Tibial nerve (tissue), 4 donors: ENCODE measurements around the gene DNAH10.

ENCODE experiments used
- CTCF ChIP-seq, 5 experiments: fragments of 200-600 bp in 3 of 5; fragments of 450-650 bp in 2 of 5; sonication (generic) in 3 of 5; IDR thresholded peaks; one replicate each; pipeline ENCODE4 v1.5.1; 2016 to 2019; ENCODE audit warnings: antibody characterized with exemption in 5 of 5, mild to moderate bottlenecking in 3 of 5, moderate library complexity in 2 of 5
- EP300 ChIP-seq, 2 donors: sonication (generic); formaldehyde crosslinking; IDR thresholded peaks; one replicate each; pipeline ENCODE4 v1.6.1; 2017; ENCODE audit warnings: antibody characterized with exemption in 2 of 2, mild to moderate bottlenecking in 1 of 2

GRCh38 chr12:123763093-123763492 is 992 bp downstream of the DNAH10 start:
- no peak for TF ChIP-seq CTCF (IDR thresholded peaks at IDR 0.05)
- TF ChIP-seq EP300 (IDR thresholded peaks at IDR 0.05) = no peak
